Trophoblast cell (in vitro differentiated cells and primary cell): ENCODE measurements around the gene TEK.
A peak's percentile ranks its signal among the peaks of the same experiment; 100 is the strongest.

Experiments used
- DNase-seq, 2 donors: peaks; one replicate each; pipeline ENCODE4 v3.0.0-alpha.2; 2016
- H2AFZ ChIP-seq: 2 replicates; pipeline ENCODE4 v1.6.1; 2013; ENCODE audit warnings: low read length, moderate library complexity, mild to moderate bottlenecking; ENCODE audit not compliant: insufficient read depth, poor library complexity
- H2AK5ac ChIP-seq: 2 replicates; pipeline ENCODE4 v1.6.1; 2013; ENCODE audit warnings: mild to moderate bottlenecking, low read length
- H2BK120ac ChIP-seq: 2 replicates; pipeline ENCODE4 v1.6.1; 2013; ENCODE audit warnings: low read length, mild to moderate bottlenecking, moderate library complexity; ENCODE audit not compliant: insufficient read depth, poor library complexity
- H2BK12ac ChIP-seq: 2 replicates; pipeline ENCODE4 v1.6.1; 2013; ENCODE audit warnings: mild to moderate bottlenecking, low read length, moderate library complexity
- H2BK5ac ChIP-seq: 2 replicates; pipeline ENCODE4 v1.6.1; 2013; ENCODE audit warnings: low read length, low read depth, moderate library complexity, mild to moderate bottlenecking; ENCODE audit not compliant: poor library complexity
- H3K14ac ChIP-seq: 2 replicates; pipeline ENCODE4 v1.6.1; 2013; ENCODE audit warnings: mild to moderate bottlenecking, low read length
- H3K18ac ChIP-seq: 2 replicates; pipeline ENCODE4 v1.6.1; 2013; ENCODE audit warnings: mild to moderate bottlenecking, low read length
- H3K23ac ChIP-seq: 2 replicates; pipeline ENCODE4 v1.6.1; 2013; ENCODE audit warnings: low read length
- H3K27ac ChIP-seq: 2 replicates; pipeline ENCODE4 v1.5.1; 2013; ENCODE audit warnings: low read depth, mild to moderate bottlenecking, inconsistent platforms, low read length, moderate library complexity
- H3K27me3 ChIP-seq: 2 replicates; pipeline ENCODE4 v1.6.1; 2013; ENCODE audit warnings: inconsistent platforms, mild to moderate bottlenecking, low read length, moderate library complexity; ENCODE audit not compliant: insufficient read depth
- H3K36me3 ChIP-seq, 2 experiments: 1 replicate in 1 of 2; 2 replicates in 1 of 2; pipeline ENCODE4 v1.6.1; 2013; ENCODE audit warnings: low read length in 2 of 2, mild to moderate bottlenecking in 2 of 2, moderate library complexity in 1 of 2; ENCODE audit not compliant: insufficient read depth in 2 of 2, control insufficient read depth in 1 of 2
- H3K4ac ChIP-seq: 2 replicates; pipeline ENCODE4 v1.6.1; 2013; ENCODE audit warnings: low read depth, mild to moderate bottlenecking, low read length, moderate library complexity
- H3K4me1 ChIP-seq, 2 experiments: 1 replicate in 1 of 2; 2 replicates in 1 of 2; pipeline ENCODE4 v1.6.1; 2013; ENCODE audit warnings: low read length in 2 of 2, mild to moderate bottlenecking in 2 of 2, moderate library complexity in 1 of 2; ENCODE audit not compliant: insufficient read depth in 2 of 2, control insufficient read depth in 1 of 2
- H3K4me2 ChIP-seq: 2 replicates; pipeline ENCODE4 v1.6.1; 2013; ENCODE audit warnings: inconsistent platforms, mild to moderate bottlenecking, low read length, moderate library complexity
- H3K4me3 ChIP-seq: 2 replicates; pipeline ENCODE4 v1.5.1; 2013; ENCODE audit warnings: mild to moderate bottlenecking, low read depth, low read length, inconsistent platforms
- H3K79me1 ChIP-seq: one replicate; pipeline ENCODE4 v1.6.1; 2013; ENCODE audit warnings: low read length
- H3K79me2 ChIP-seq: 2 replicates; pipeline ENCODE4 v1.6.1; 2013; ENCODE audit warnings: low read length, mild to moderate bottlenecking; ENCODE audit not compliant: control insufficient read depth, insufficient read depth, poor library complexity
- H3K9ac ChIP-seq: 2 replicates; pipeline ENCODE4 v1.6.1; 2013; ENCODE audit warnings: mild to moderate bottlenecking, low read length
- H3K9me3 ChIP-seq: 2 replicates; pipeline ENCODE4 v1.6.1; 2013; ENCODE audit warnings: low read depth, mild to moderate bottlenecking, control low read depth, inconsistent platforms, low read length; ENCODE audit not compliant: insufficient read depth
- H4K12ac ChIP-seq: 2 replicates; pipeline ENCODE4 v1.6.1; 2013; ENCODE audit warnings: low read depth, mild to moderate bottlenecking, low read length, moderate library complexity
- H4K8ac ChIP-seq: 2 replicates; pipeline ENCODE4 v1.6.1; 2013; ENCODE audit warnings: low read depth, mild to moderate bottlenecking, low read length, moderate library complexity
- H4K91ac ChIP-seq: one replicate; pipeline ENCODE4 v1.6.1; 2013; ENCODE audit warnings: low read depth, mild to moderate bottlenecking, low read length, moderate library complexity
- WGBS: extraction: QIAGEN DNeasy Blood & Tissue Kit; methylation state at CpG from one replicate; pipeline ENCODE4 v1.1.7; 2013; ENCODE audit warnings: missing lambda C conversion rate; ENCODE audit not compliant: insufficient read length, insufficient coverage; ENCODE audit errors: extremely low coverage; 5-methylcytosine and 5-hydroxymethylcytosine counted together

The TEK gene

DNA sequence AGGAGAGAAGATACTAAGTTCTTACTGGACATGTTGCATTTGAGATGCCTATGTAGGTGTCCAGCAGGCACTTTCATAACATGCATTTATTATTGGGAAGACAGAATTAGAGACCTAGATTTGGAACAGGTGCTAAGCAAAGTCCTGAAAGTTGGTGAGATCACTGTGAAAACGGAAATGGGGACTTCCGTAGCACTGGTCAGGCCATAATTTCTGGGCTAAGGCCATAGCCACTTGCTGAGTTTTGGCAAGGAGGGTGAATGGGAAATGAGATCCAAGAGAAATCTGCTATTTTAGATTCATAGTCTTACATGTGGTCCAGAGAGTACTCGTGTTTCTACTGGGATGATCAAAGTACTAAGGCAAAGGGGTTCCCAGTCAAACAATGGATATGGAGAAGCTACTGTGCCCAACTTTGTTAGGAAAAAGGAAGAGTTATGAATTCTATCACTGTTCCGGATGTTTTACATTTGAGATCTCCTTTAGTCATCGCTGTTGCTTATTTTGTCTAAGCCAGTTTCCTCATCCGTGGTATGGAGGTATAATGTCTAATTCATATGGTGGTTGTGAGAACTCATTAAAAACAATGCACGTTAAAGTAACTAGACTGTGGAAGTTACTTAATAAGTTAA lies 33.4 kb downstream of the TEK start:
- no peak overlapping the region for H3K4me3 ChIP-seq
- H4K12ac ChIP-seq, result no peak overlapping the region
- no peak overlapping the region for H2AK5ac ChIP-seq
- H3K27ac ChIP-seq, result no peak overlapping the region
- no peaks in the 10 kb centered on the region for H3K36me3 ChIP-seq
- no peaks in the 10 kb centered on the region for H3K9me3 ChIP-seq
- no peaks in the 10 kb centered on the region for H3K4me1 ChIP-seq
- H3K79me1 ChIP-seq, result no peaks in the 10 kb centered on the region
- no peak overlapping the region for H2AFZ ChIP-seq
- H2BK5ac ChIP-seq, result no peak overlapping the region
- H3K18ac ChIP-seq, result no peak overlapping the region
- H3K9ac ChIP-seq, result no peak overlapping the region
- H3K4me2 ChIP-seq, result no peak overlapping the region
- no peak overlapping the region for H4K8ac ChIP-seq
- no peak overlapping the region for H2BK120ac ChIP-seq
- no CpG with 5 or more reads among the region's 7 CpGs for WGBS
- H3K23ac ChIP-seq, result no peak overlapping the region
- no peak overlapping the region for H3K4ac ChIP-seq
- no peaks in the 10 kb centered on the region for H3K79me2 ChIP-seq
- no peak overlapping the region for H4K91ac ChIP-seq
- H3K27me3 ChIP-seq, result no peaks in the 10 kb centered on the region
- H3K14ac ChIP-seq, result no peak overlapping the region
- no peak overlapping the region for H2BK12ac ChIP-seq
- DNase-seq, result no peak

DNA sequence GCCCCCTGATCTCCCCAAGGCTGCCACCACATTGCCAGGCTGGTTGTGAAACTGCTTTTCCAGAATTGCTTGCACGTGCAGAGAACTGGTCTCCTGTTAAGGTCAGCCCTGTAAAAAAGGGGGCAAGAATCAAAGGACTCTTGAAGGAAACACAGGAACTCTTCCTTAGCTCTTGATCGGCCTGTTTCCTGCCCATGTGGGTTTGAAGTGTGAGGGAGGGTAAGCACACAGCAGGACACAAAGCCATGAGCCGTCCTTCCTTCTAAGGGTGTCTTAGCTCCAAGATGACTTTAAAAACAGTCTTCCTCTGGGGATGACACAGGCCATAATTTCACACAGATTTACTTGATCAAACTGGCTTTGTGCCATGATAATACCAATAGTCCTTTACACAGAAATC lies 36.1 kb downstream of the TEK start:
- no peaks in the 10 kb centered on the region for H3K79me1 ChIP-seq
- no peak overlapping the region for H3K18ac ChIP-seq
- no peak overlapping the region for H2AFZ ChIP-seq
- no peak overlapping the region for H2BK12ac ChIP-seq
- H2AK5ac ChIP-seq, result no peak overlapping the region
- no peak for DNase-seq
- H2BK5ac ChIP-seq, result no peak overlapping the region
- H3K4me1 ChIP-seq, result no peaks in the 10 kb centered on the region
- H3K23ac ChIP-seq, result no peak overlapping the region
- WGBS, result no CpG with 5 or more reads among the region's 3 CpGs
- H3K4me3 ChIP-seq, result no peak overlapping the region
- no peak overlapping the region for H3K27ac ChIP-seq
- H4K91ac ChIP-seq, result no peak overlapping the region
- H3K79me2 ChIP-seq, result no peaks in the 10 kb centered on the region
- no peak overlapping the region for H3K9ac ChIP-seq
- no peak overlapping the region for H2BK120ac ChIP-seq
- no peak overlapping the region for H3K14ac ChIP-seq
- H4K12ac ChIP-seq, result no peak overlapping the region
- no peak overlapping the region for H3K4me2 ChIP-seq
- no peak overlapping the region for H4K8ac ChIP-seq
- no peaks in the 10 kb centered on the region for H3K9me3 ChIP-seq
- H3K27me3 ChIP-seq, result no peaks in the 10 kb centered on the region
- no peak overlapping the region for H3K4ac ChIP-seq
- no peaks in the 10 kb centered on the region for H3K36me3 ChIP-seq

DNA sequence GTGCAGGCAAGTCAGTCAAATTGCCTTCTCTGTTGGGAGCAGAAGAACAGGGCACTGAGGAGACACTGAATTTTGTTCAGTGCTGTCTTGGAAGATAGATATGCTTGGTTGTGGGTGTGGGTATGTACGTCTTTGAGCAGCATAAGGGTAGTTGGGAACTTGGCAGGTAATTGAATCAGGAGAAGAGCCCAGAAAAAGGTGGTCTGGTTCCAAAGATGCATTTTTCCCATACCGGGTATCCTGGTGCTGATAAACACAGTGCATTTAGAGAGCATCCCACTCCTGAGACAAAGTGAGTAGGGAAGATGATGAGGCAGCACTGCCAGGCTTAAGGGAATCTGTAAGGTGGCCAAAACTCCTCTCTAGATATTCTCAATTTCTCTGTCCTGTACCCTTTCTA lies 40.6 kb downstream of the TEK start:
- H2BK5ac ChIP-seq, result no peak overlapping the region
- no peak overlapping the region for H3K4ac ChIP-seq
- H3K4me3 ChIP-seq, result no peak overlapping the region
- no peak overlapping the region for H2AK5ac ChIP-seq
- no peak for DNase-seq
- no peaks in the 10 kb centered on the region for H3K36me3 ChIP-seq
- no peaks in the 10 kb centered on the region for H3K79me1 ChIP-seq
- H3K14ac ChIP-seq, result no peak overlapping the region
- H4K12ac ChIP-seq, result no peak overlapping the region
- no peak overlapping the region for H2BK120ac ChIP-seq
- no peak overlapping the region for H3K27ac ChIP-seq
- H3K18ac ChIP-seq, result no peak overlapping the region
- H3K9ac ChIP-seq, result no peak overlapping the region
- no peaks in the 10 kb centered on the region for H3K79me2 ChIP-seq
- H4K91ac ChIP-seq, result no peak overlapping the region
- H3K27me3 ChIP-seq, result no peaks in the 10 kb centered on the region
- H3K4me2 ChIP-seq, result no peak overlapping the region
- H2AFZ ChIP-seq, result no peak overlapping the region
- no peak overlapping the region for H3K23ac ChIP-seq
- no CpG with 5 or more reads among the region's 2 CpGs for WGBS
- no peaks in the 10 kb centered on the region for H3K9me3 ChIP-seq
- H3K4me1 ChIP-seq, result peaks cover 2% of the 10 kb centered on the region in 2 experiments
- no peak overlapping the region for H4K8ac ChIP-seq
- H2BK12ac ChIP-seq, result no peak overlapping the region

DNA sequence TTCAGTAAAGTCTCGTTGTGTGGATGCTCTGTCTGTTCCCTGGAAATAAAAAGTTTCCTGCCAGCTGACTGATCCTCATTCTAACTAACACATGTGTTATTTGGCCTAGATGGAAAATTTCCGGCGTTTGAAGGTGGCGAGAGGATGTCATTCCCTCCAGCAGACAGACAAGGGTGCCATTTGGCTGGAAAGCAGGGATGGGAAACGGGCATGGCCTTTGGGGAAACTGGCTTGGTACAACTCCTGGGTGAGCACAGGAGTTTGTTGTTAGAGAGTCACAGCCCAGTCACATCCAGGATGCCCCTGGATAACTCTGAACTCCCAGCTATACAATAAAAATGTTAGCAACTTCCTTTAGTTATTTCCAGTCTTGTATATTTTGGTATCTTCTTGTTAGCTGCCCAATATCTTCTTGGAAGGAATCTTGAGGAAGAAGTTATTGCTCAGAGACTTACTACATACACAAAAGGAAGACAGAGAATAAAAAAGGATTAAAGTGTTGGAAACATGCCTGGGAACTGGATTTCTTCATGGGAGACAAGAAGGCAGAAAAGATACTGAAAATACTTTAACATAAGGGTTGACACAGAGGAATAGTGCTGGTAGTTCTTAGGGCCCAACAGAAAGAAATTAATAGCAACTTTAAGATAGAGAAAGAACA lies 41.9 kb downstream of the TEK start:
- WGBS, result no CpG with 5 or more reads among the region's 5 CpGs
- no peaks in the 10 kb centered on the region for H3K36me3 ChIP-seq

More for the DNA sequence above, 41.9 kb downstream of the TEK start:
- H3K18ac ChIP-seq, result no peak overlapping the region
- H3K4me1 ChIP-seq, result peaks cover 2% of the 10 kb centered on the region in 2 experiments
- no peak overlapping the region for H2BK12ac ChIP-seq
- H3K14ac ChIP-seq, result no peak overlapping the region
- no peak overlapping the region for H4K91ac ChIP-seq
- H2AK5ac ChIP-seq, result no peak overlapping the region
- H3K4me3 ChIP-seq, result no peak overlapping the region
- peak in 1 of 2 donors; percentile 23 for DNase-seq
- no peaks in the 10 kb centered on the region for H3K79me1 ChIP-seq
- no peak overlapping the region for H4K8ac ChIP-seq
- no peak overlapping the region for H3K4ac ChIP-seq
- no peaks in the 10 kb centered on the region for H3K27me3 ChIP-seq
- H3K9me3 ChIP-seq, result no peaks in the 10 kb centered on the region
- H2BK120ac ChIP-seq, result no peak overlapping the region
- H3K9ac ChIP-seq, result no peak overlapping the region
- H2BK5ac ChIP-seq, result no peak overlapping the region
- no peak overlapping the region for H3K23ac ChIP-seq
- H4K12ac ChIP-seq, result no peak overlapping the region
- no peak overlapping the region for H3K27ac ChIP-seq
- no peak overlapping the region for H2AFZ ChIP-seq
- H3K79me2 ChIP-seq, result no peaks in the 10 kb centered on the region
- H3K4me2 ChIP-seq, result no peak overlapping the region
